Naive thymus-derived CD8-positive, alpha-beta T cell (primary cell): ENCODE measurements around the gene KCNK1. TPM values are rescaled to one million over a fixed set of nuclear protein-coding genes. Genes with fewer than 3 reads are reported as not detected.

Source experiments
- ATAC-seq, 2 donors: fragments of 150-1000 bp; cut with Tn5 transposase in 1 of 2; sonication (Bioruptor Pico), chemical (Tn5 transposase) in 1 of 2; 1 replicate in 1 of 2; 2 replicates in 1 of 2; pipeline ENCODE4 v1.10.0; 2021; ENCODE audit warnings: mild to moderate bottlenecking in 2 of 2, moderate library complexity in 2 of 2
- POLR2A ChIA-PET: fragments of 350-600 bp; sonication (Branson Sonifier 250); formaldehyde crosslinking; loops from one replicate; lab custom pipeline; 2021; ENCODE audit warnings: antibody characterized with exemption; lab: Charles Lee
- DNase-seq, 10 donors: peaks; one replicate each; pipeline versions ENCODE4 v3.0.0 to v3.0.0-alpha.2; 2020 to 2022
- H3K27ac Mint-ChIP-seq, 10 donors: one replicate each; pipeline ENCODE4 v1.8.0; 2020 to 2022; ENCODE audit warnings: mild to moderate bottlenecking in 10 of 10, mixed read lengths in 10 of 10, moderate library complexity in 4 of 10, inconsistent platforms in 1 of 10
- H3K27me3 Mint-ChIP-seq, 5 donors: one replicate each; pipeline ENCODE4 v1.8.0; 2021 to 2022; ENCODE audit warnings: mixed read lengths in 5 of 5
- H3K36me3 Mint-ChIP-seq, 3 donors: one replicate each; pipeline ENCODE4 v1.8.0; 2020 to 2022; ENCODE audit warnings: mixed read lengths in 3 of 3, mild to moderate bottlenecking in 2 of 3, inconsistent platforms in 1 of 3
- H3K4me1 Mint-ChIP-seq, 4 donors: one replicate each; pipeline ENCODE4 v1.8.0; 2021 to 2022; ENCODE audit warnings: mixed read lengths in 4 of 4
- H3K4me3 Mint-ChIP-seq, 10 donors: one replicate each; pipeline ENCODE4 v1.8.0; 2020 to 2022; ENCODE audit warnings: mild to moderate bottlenecking in 10 of 10, mixed read lengths in 10 of 10, moderate library complexity in 6 of 10, inconsistent platforms in 1 of 10
- H3K9me3 Mint-ChIP-seq, 9 donors: one replicate each; pipeline ENCODE4 v1.8.0; 2020 to 2022; ENCODE audit warnings: mixed read lengths in 9 of 9, mild to moderate bottlenecking in 3 of 9, inconsistent platforms in 1 of 9, moderate library complexity in 1 of 9
- polyA plus RNA-seq, 3 donors: library from polyadenylated mRNA; unstranded; fragments of 300-500 nt; fragmentation: Illumina TruSeq; gene quantifications; one replicate each; pipeline ENCODE4 v1.2.3, GENCODE V29; 2021
- total RNA-seq, 8 experiments: library from RNA in 2 of 8; stranded (reverse) in 2 of 8; gene quantifications; one replicate each; pipeline ENCODE4 v1.2.3 and lab custom pipeline; 2021 to 2026

The KCNK1 gene
- total and polyA plus RNA-seq, 5 experiments from 2014 or later = not detected

GRCh38 chr1:233587196-233587595 is 26.7 kb upstream of the KCNK1 start:
- Mint-ChIP-seq H3K4me3 (no peak overlapping the region), H3K4me1 (peaks cover 0 to 3% (median 2%) of the 10 kb centered on the region in 4 donors), H3K27me3 (peaks cover 8 to 29% (median 18%) of the 10 kb centered on the region in 5 donors), H3K27ac (no peak overlapping the region), H3K36me3 (no peaks in the 10 kb centered on the region), H3K9me3 (peaks cover 0 to 8% (median 3%) of the 10 kb centered on the region in 9 donors)
- ATAC-seq (no peak), DNase-seq (no peak)
- POLR2A ChIA-PET = no interaction called here

GRCh38 chr1:233587958-233588799 is 25.7 kb upstream of the KCNK1 start:
- ATAC-seq = no peak
- Mint-ChIP-seq H3K27ac (peak overlapping the region in 1 of 10 donors; percentile 66), H3K9me3 (peaks cover 0 to 8% (median 0%) of the 10 kb centered on the region in 9 donors), H3K4me3 (no peak overlapping the region), H3K4me1 (peaks cover 0 to 3% (median 2%) of the 10 kb centered on the region in 4 donors), H3K36me3 (no peaks in the 10 kb centered on the region), H3K27me3 (peaks cover 6 to 22% (median 18%) of the 10 kb centered on the region in 5 donors)
- DNase-seq = no peak
- POLR2A ChIA-PET = no interaction called here

- POLR2A ChIA-PET = no interaction called here
- no peak overlapping the region for H3K27ac Mint-ChIP-seq
- ATAC-seq (no peak), DNase-seq (no peak)
- no peaks in the 10 kb centered on the region for H3K36me3 Mint-ChIP-seq
- peaks cover 9 to 32% (median 18%) of the 10 kb centered on the region in 5 donors for H3K27me3 Mint-ChIP-seq
- H3K4me1 Mint-ChIP-seq = peaks cover 0 to 4% (median 0%) of the 10 kb centered on the region in 4 donors
- H3K4me3 Mint-ChIP-seq = no peak overlapping the region
- H3K9me3 Mint-ChIP-seq = peaks cover 0 to 11% (median 2%) of the 10 kb centered on the region in 9 donors
Observed at GRCh38 chr1:233597489-233597901, 16.4 kb upstream of the KCNK1 start.

GRCh38 chr1:233598891-233599541 is 14.9 kb upstream of the KCNK1 start:
- peak overlapping the region in 1 of 10 donors; percentile 4 for H3K27ac Mint-ChIP-seq

GRCh38 chr1:233599542-233600073 is 14.3 kb upstream of the KCNK1 start:
- no peaks in the 10 kb centered on the region for H3K36me3 Mint-ChIP-seq
- peaks cover 0 to 4% (median 0%) of the 10 kb centered on the region in 4 donors for H3K4me1 Mint-ChIP-seq
- H3K4me3 Mint-ChIP-seq = peak overlapping the region in 1 of 10 donors; percentile 44
- no peak for DNase-seq
- H3K9me3 Mint-ChIP-seq = peaks cover 0 to 11% (median 5%) of the 10 kb centered on the region in 9 donors
- peak overlapping the region in 1 of 10 donors; percentile 4 for H3K27ac Mint-ChIP-seq
- no peak for ATAC-seq
- H3K27me3 Mint-ChIP-seq = peaks cover 9 to 32% (median 19%) of the 10 kb centered on the region in 5 donors
- POLR2A ChIA-PET = no interaction called here

More at GRCh38 chr1:233598891-233599541, 14.9 kb upstream of the KCNK1 start:
- DNase-seq (no peak), ATAC-seq (no peak)
- Mint-ChIP-seq H3K9me3 (peaks cover 0 to 11% (median 2%) of the 10 kb centered on the region in 9 donors), H3K4me3 (peak overlapping the region in 1 of 10 donors; percentile 44), H3K27me3 (peaks cover 9 to 32% (median 18%) of the 10 kb centered on the region in 5 donors), H3K36me3 (no peaks in the 10 kb centered on the region), H3K4me1 (peaks cover 0 to 4% (median 0%) of the 10 kb centered on the region in 4 donors)
- POLR2A ChIA-PET = no interaction called here

GRCh38 chr1:233600488-233600887 is 13.4 kb upstream of the KCNK1 start:
- Mint-ChIP-seq H3K4me3 (no peak overlapping the region), H3K9me3 (peaks cover 0 to 11% (median 3%) of the 10 kb centered on the region in 9 donors), H3K36me3 (no peaks in the 10 kb centered on the region), H3K4me1 (peaks cover 0 to 4% (median 0%) of the 10 kb centered on the region in 4 donors), H3K27me3 (peaks cover 8 to 32% (median 19%) of the 10 kb centered on the region in 5 donors), H3K27ac (no peak overlapping the region)
- POLR2A ChIA-PET = no interaction called here
- ATAC-seq = no peak
- no peak for DNase-seq

GRCh38 chr1:233603478-233603877 is 10.4 kb upstream of the KCNK1 start:
- Mint-ChIP-seq H3K27ac (no peak overlapping the region), H3K4me3 (no peak overlapping the region)
- ATAC-seq = no peak

GRCh38 chr1:233605205-233605604 is 8.7 kb upstream of the KCNK1 start:
- Mint-ChIP-seq H3K4me1 (no peaks in the 10 kb centered on the region), H3K36me3 (no peaks in the 10 kb centered on the region), H3K27me3 (peaks cover 15 to 48% (median 31%) of the 10 kb centered on the region in 5 donors), H3K4me3 (no peak overlapping the region), H3K9me3 (peaks cover 0 to 11% (median 5%) of the 10 kb centered on the region in 9 donors), H3K27ac (no peak overlapping the region)
- DNase-seq (no peak), ATAC-seq (no peak)
- POLR2A ChIA-PET = no interaction called here

More at GRCh38 chr1:233603478-233603877, 10.4 kb upstream of the KCNK1 start:
- Mint-ChIP-seq H3K36me3 (no peaks in the 10 kb centered on the region), H3K27me3 (peaks cover 6 to 37% (median 22%) of the 10 kb centered on the region in 5 donors), H3K9me3 (peaks cover 0 to 11% (median 3%) of the 10 kb centered on the region in 9 donors), H3K4me1 (peaks cover 0 to 4% (median 0%) of the 10 kb centered on the region in 4 donors)
- POLR2A ChIA-PET = no interaction called here
- DNase-seq = no peak

- ATAC-seq = no peak
- DNase-seq = no peak
- Mint-ChIP-seq H3K4me1 (peaks cover 0 to 2% (median 0%) of the 10 kb centered on the region in 4 donors), H3K4me3 (no peak overlapping the region), H3K9me3 (peaks cover 0 to 7% (median 2%) of the 10 kb centered on the region in 9 donors), H3K27me3 (peaks cover 20 to 47% (median 28%) of the 10 kb centered on the region in 5 donors), H3K36me3 (no peaks in the 10 kb centered on the region), H3K27ac (no peak overlapping the region)
- POLR2A ChIA-PET = no interaction called here
Observed at GRCh38 chr1:233606813-233607212, 7.1 kb upstream of the KCNK1 start.

- POLR2A ChIA-PET = no interaction called here
- peaks cover 21 to 52% (median 33%) of the 10 kb centered on the region in 5 donors for H3K27me3 Mint-ChIP-seq
- ATAC-seq (no peak), DNase-seq (no peak)
- peaks cover 0 to 7% (median 2%) of the 10 kb centered on the region in 9 donors for H3K9me3 Mint-ChIP-seq
- no peak overlapping the region for H3K4me3 Mint-ChIP-seq
- peaks cover 0 to 2% (median 0%) of the 10 kb centered on the region in 4 donors for H3K4me1 Mint-ChIP-seq
- H3K36me3 Mint-ChIP-seq = no peaks in the 10 kb centered on the region
- H3K27ac Mint-ChIP-seq = no peak overlapping the region
Observed at GRCh38 chr1:233607252-233608119, 6.4 kb upstream of the KCNK1 start.

- H3K4me1 Mint-ChIP-seq = peaks cover 0 to 2% (median 0%) of the 10 kb centered on the region in 4 donors
- no peak for DNase-seq
- H3K36me3 Mint-ChIP-seq = peaks cover 0 to 2% (median 0%) of the 10 kb centered on the region in 3 donors
Observed at GRCh38 chr1:233608988-233609387, 4.9 kb upstream of the KCNK1 start.

GRCh38 chr1:233609926-233610325 is 4.0 kb upstream of the KCNK1 start:
- no peak overlapping the region for H3K4me3 Mint-ChIP-seq
- POLR2A ChIA-PET = no interaction called here

More at GRCh38 chr1:233608988-233609387, 4.9 kb upstream of the KCNK1 start:
- peaks cover 0 to 7% (median 3%) of the 10 kb centered on the region in 9 donors for H3K9me3 Mint-ChIP-seq
- no peak overlapping the region for H3K4me3 Mint-ChIP-seq
- POLR2A ChIA-PET = no interaction called here
- peaks cover 30 to 62% (median 41%) of the 10 kb centered on the region in 5 donors for H3K27me3 Mint-ChIP-seq
- H3K27ac Mint-ChIP-seq = no peak overlapping the region
- ATAC-seq = no peak

More at GRCh38 chr1:233609926-233610325, 4.0 kb upstream of the KCNK1 start:
- DNase-seq (no peak), ATAC-seq (no peak)
- H3K27me3 Mint-ChIP-seq = peaks cover 31 to 68% (median 47%) of the 10 kb centered on the region in 5 donors
- H3K27ac Mint-ChIP-seq = no peak overlapping the region
- peaks cover 0 to 7% (median 0%) of the 10 kb centered on the region in 9 donors for H3K9me3 Mint-ChIP-seq
- peaks cover 0 to 4% (median 2%) of the 10 kb centered on the region in 4 donors for H3K4me1 Mint-ChIP-seq
- H3K36me3 Mint-ChIP-seq = peaks cover 0 to 2% (median 0%) of the 10 kb centered on the region in 3 donors
